ENCODE measurements around the gene RGS1. TPM values are rescaled to one million over a fixed set of nuclear protein-coding genes. Genes with fewer than 3 reads are reported as not detected.

Gene RGS1
- total RNA-seq, 1 experiment from 2014 or later: not detected

- BruUV-seq (replicated peaks): no TSS peak
- Histone ChIP-seq H3K27me3 (ENCODE audit: control insufficient read depth, insufficient read depth, low read length) (no peaks in the 10 kb centered on the region; the same call in 1 of the 2 replicates), H3K36me3 (ENCODE audit: control insufficient read depth, insufficient read depth, low read length) (no peaks in the 10 kb centered on the region), H3K4me1 (ENCODE audit: control insufficient read depth, insufficient read depth, low read length) (no peaks in the 10 kb centered on the region), H3K9me3 (ENCODE audit: control insufficient read depth, insufficient read depth, low read depth, low read length) (no peaks in the 10 kb centered on the region), H3K4me3 (ENCODE audit: low read depth in 2 of 2, low read length in 2 of 2) (no peak overlapping the region), H3K27ac (ENCODE audit: low read length) (no peak overlapping the region)
- intact Hi-C loops (cut with micrococcal nuclease; ENCODE audit: unreplicated experiment): no loop called here
- CTCF ChIA-PET: no interaction called here
- ATAC-seq (no peak), DNase-seq (ENCODE audit: low read depth, low spot score) (no peak)
- POLR2A ChIA-PET: no interaction called here
- in situ Hi-C loops (cut with HindIII; ENCODE audit: low pct_unique_long_range_greater_than_20kb, low sequenced_read_pairs): no loop called here
- TF ChIP-seq TCF7L2 (IDR thresholded peaks at IDR 0.05; ENCODE audit: low read depth, low read length) (no peak), REST (IDR thresholded peaks at IDR 0.05; ENCODE audit: insufficient read depth in 1 of 2, low read depth in 2 of 2, low read length in 1 of 2) (no peak), SIN3A (IDR thresholded peaks at IDR 0.05; ENCODE audit: borderline replicate concordance, insufficient read depth, low read depth, low read length) (no peak), POLR2AphosphoS5 (IDR thresholded peaks at IDR 0.05; ENCODE audit: low read depth, low read length) (no peak), CTCF (IDR thresholded peaks at IDR 0.05) (no peak)
Measured at GRCh38 chr1:192588546-192588945, 13.0 kb downstream of the RGS1 start.

GRCh38 chr1:192589813-192590212 lies 14.2 kb downstream of the RGS1 start:
- ChIA-PET POLR2A (no interaction called here), CTCF (no interaction called here)
- TF ChIP-seq REST (IDR thresholded peaks at IDR 0.05; ENCODE audit: insufficient read depth in 1 of 2, low read depth in 2 of 2, low read length in 1 of 2) (no peak), POLR2AphosphoS5 (IDR thresholded peaks at IDR 0.05; ENCODE audit: low read depth, low read length) (no peak), TCF7L2 (IDR thresholded peaks at IDR 0.05; ENCODE audit: low read depth, low read length) (no peak), SIN3A (IDR thresholded peaks at IDR 0.05; ENCODE audit: borderline replicate concordance, insufficient read depth, low read depth, low read length) (no peak), CTCF (IDR thresholded peaks at IDR 0.05) (no peak)
- no peak overlapping the region for H3K27ac ChIP-seq (ENCODE audit: low read length)
- ATAC-seq (no peak), DNase-seq (ENCODE audit: low read depth, low spot score) (no peak)
- no peaks in the 10 kb centered on the region; the same call in 1 of the 2 replicates for H3K27me3 ChIP-seq (ENCODE audit: control insufficient read depth, insufficient read depth, low read length)
- in situ Hi-C loops (cut with HindIII; ENCODE audit: low pct_unique_long_range_greater_than_20kb, low sequenced_read_pairs) (no loop called here), intact Hi-C loops (cut with micrococcal nuclease; ENCODE audit: unreplicated experiment) (no loop called here)
- no peaks in the 10 kb centered on the region for H3K36me3 ChIP-seq (ENCODE audit: control insufficient read depth, insufficient read depth, low read length)
- H3K9me3 ChIP-seq (ENCODE audit: control insufficient read depth, insufficient read depth, low read depth, low read length): no peaks in the 10 kb centered on the region
- H3K4me3 ChIP-seq (ENCODE audit: low read depth in 2 of 2, low read length in 2 of 2): no peak overlapping the region
- H3K4me1 ChIP-seq (ENCODE audit: control insufficient read depth, insufficient read depth, low read length): no peaks in the 10 kb centered on the region
- no TSS peak for BruUV-seq (replicated peaks)

Measured in Panc1 (cell line).